HAP-1 (cell line): ENCODE data around the gene SORBS1.

ENCODE experiments used
- DNase-seq, 2 experiments: peaks; one replicate each; pipeline ENCODE4 v3.0.0-alpha.2; 2016 to 2020; ENCODE audit warnings: low spot score in 2 of 2
- H3K27me3 ChIP-seq: fragments of 250-450 bp; sonication (Bioruptor Pico); 2 replicates; pipeline ENCODE4 v1.5.1; 2020; ENCODE audit warnings: low read depth, mild to moderate bottlenecking, moderate library complexity
- H3K36me3 ChIP-seq: fragments of 250-450 bp; sonication (Bioruptor Pico); replicated peaks from 2 replicates; pipeline ENCODE4 v1.5.1; 2020; ENCODE audit warnings: mild to moderate bottlenecking
- H3K4me1 ChIP-seq: fragments of 250-450 bp; sonication (Bioruptor Pico); 2 replicates; pipeline ENCODE4 v1.5.1; 2020; ENCODE audit warnings: mild to moderate bottlenecking
- H3K4me3 ChIP-seq: fragments of 250-450 bp; sonication (Bioruptor Pico); 2 replicates; pipeline ENCODE4 v1.5.1; 2020; ENCODE audit warnings: mild to moderate bottlenecking, moderate library complexity
- H3K9me3 ChIP-seq: fragments of 250-450 bp; sonication (Bioruptor Pico); 2 replicates; pipeline ENCODE4 v1.5.1; 2020; ENCODE audit warnings: mild to moderate bottlenecking, moderate library complexity
- in situ Hi-C: fragments of 300-500 bp; cut with MboI; formaldehyde crosslinking; loops from 3 replicates; pipeline ENCODE4 v1.14.3; 2020; ENCODE audit warnings: low sequenced_read_pairs, inconsistent platforms, mixed read lengths

Gene SORBS1

DNA sequence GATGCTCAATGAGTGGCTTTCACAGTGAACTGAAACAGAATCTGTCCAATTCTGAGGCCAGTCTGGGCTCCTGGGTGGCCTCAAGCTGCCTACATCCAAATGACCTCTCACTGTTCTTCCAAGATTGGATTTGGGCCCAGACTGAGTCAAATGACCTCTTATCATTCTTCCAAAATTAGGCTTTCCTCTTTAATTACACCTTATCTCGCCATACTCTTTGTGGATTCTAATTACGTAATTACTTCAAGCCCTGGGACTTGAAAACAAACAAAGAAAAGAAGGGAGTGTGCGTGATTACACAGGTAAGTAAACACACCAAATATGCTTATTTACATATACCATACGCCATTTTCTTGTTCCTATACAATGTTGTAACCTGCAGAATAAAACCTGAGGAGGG lies 18.8 kb downstream of the SORBS1 start:
- DNase-seq: no peak
- H3K9me3 ChIP-seq: no peaks in the 10 kb centered on the region
- no peaks in the 10 kb centered on the region for H3K27me3 ChIP-seq
- H3K4me1 ChIP-seq: no peaks in the 10 kb centered on the region
- H3K36me3 ChIP-seq: no peaks in the 10 kb centered on the region
- in situ Hi-C loops: no loop called here
- H3K4me3 ChIP-seq: no peak overlapping the region

DNA sequence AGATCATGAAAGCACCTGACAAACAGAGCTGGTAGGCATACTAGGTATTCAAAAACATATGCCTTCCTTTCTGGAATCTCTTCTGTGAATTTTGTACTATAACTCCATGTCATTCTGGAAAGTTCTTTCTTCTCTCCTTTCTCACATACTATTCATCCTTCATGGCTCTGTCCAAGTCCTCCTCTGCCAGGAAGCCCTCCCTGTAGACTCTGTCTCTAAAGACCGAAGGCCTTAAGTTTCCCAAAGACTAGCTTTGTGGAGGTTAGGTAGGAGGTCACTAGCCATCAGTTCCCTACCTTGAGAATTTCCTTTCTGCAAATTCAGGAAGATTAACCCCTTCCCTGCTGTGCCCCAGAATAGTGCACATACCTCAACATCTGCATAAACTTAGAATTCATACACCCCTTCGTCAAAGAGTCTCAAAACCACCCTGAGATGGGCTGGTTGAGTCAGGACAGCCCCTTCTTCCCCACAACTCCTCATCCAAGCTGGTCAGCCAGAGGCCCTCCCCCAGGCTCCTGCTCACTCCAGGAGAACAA lies 20.6 kb downstream of the SORBS1 start:
- H3K36me3 ChIP-seq: no peaks in the 10 kb centered on the region
- DNase-seq: no peak
- no peaks in the 10 kb centered on the region for H3K9me3 ChIP-seq
- H3K27me3 ChIP-seq: no peaks in the 10 kb centered on the region
- in situ Hi-C loops: no loop called here
- peaks cover 10% of the 10 kb centered on the region for H3K4me1 ChIP-seq
- no peak overlapping the region for H3K4me3 ChIP-seq

- in situ Hi-C loops: no loop called here
These were observed 21.4 kb downstream of the SORBS1 start for GRCh38 chr10:95539560-95540284.

GRCh38 chr10:95538412-95538811 lies 22.8 kb downstream of the SORBS1 start:
- Histone ChIP-seq H3K27me3 (no peaks in the 10 kb centered on the region), H3K4me1 (peaks cover 11% of the 10 kb centered on the region), H3K9me3 (no peaks in the 10 kb centered on the region), H3K36me3 (no peaks in the 10 kb centered on the region), H3K4me3 (no peak overlapping the region)
- DNase-seq: no peak
- in situ Hi-C loops: no loop called here

More at GRCh38 chr10:95539560-95540284, 21.4 kb downstream of the SORBS1 start:
- Histone ChIP-seq H3K9me3 (no peaks in the 10 kb centered on the region), H3K4me1 (peaks cover 11% of the 10 kb centered on the region), H3K27me3 (no peaks in the 10 kb centered on the region), H3K4me3 (no peak overlapping the region), H3K36me3 (no peaks in the 10 kb centered on the region)
- DNase-seq: peak in 1 of 2 experiments; percentile 17

DNA sequence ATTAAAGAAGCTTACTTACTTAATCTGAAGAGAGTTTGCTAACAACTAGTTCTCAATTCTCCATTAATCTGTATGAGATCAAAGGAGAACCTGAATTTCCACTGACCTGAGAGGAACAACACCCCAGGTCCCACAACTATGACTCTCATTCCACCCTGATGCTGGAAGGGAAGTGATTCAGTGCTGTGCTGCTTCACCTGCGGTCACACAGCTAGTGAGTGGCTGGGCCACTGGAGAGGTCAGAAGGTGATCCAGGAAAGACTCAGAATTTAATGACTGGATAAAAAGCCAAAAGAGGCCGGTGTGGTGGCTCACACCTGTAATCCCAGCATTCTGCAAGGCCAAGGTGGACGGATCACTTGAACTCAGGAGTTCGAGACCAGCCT lies 23.6 kb downstream of the SORBS1 start:
- peaks cover 11% of the 10 kb centered on the region for H3K4me1 ChIP-seq
- no peak overlapping the region for H3K4me3 ChIP-seq
- no peaks in the 10 kb centered on the region for H3K27me3 ChIP-seq
- no peak for DNase-seq
- no peaks in the 10 kb centered on the region for H3K9me3 ChIP-seq
- in situ Hi-C loops: no loop called here
- H3K36me3 ChIP-seq: no peaks in the 10 kb centered on the region

DNA sequence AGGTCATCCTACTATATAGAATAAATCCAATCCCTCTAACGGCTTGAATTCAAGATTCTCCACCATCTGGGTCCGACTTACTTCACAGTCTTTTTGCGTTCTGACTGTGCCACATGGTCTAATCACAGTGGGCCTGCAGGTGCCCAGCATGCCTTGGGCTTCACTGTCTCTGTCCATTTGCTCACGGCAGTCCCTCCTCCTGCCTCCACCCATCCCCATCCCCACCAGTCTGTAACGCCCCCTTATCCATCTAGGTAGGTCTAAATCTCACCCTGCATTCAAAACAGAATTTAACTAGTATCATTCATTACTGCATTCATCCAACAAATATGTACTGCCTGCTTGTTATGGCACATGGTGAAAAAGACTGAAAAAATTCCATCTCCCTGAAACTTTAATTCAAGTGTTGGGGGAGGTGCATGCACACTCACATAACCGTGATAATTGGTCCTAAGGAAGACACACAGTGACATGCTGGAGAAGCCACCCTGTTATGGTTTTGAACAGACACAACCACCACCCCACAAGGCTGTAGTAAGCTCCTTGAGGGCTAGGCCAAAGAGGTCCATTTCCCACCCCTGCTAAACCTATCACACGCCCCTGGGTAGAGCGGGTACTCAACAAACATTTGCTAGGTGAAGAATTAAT lies 24.2 kb downstream of the SORBS1 start:
- H3K4me1 ChIP-seq: peaks cover 11% of the 10 kb centered on the region

GRCh38 chr10:95536017-95536416 lies 25.2 kb downstream of the SORBS1 start:
- in situ Hi-C loops: no loop called here
- peak; percentile 36 to 60 for DNase-seq
- H3K27me3 ChIP-seq: no peaks in the 10 kb centered on the region
- peaks cover 11% of the 10 kb centered on the region for H3K4me1 ChIP-seq
- H3K4me3 ChIP-seq: no peak overlapping the region
- H3K36me3 ChIP-seq: no peaks in the 10 kb centered on the region
- H3K9me3 ChIP-seq: no peaks in the 10 kb centered on the region

More for the DNA sequence above, 24.2 kb downstream of the SORBS1 start:
- no peaks in the 10 kb centered on the region for H3K27me3 ChIP-seq
- no peak for DNase-seq
- H3K36me3 ChIP-seq: no peaks in the 10 kb centered on the region
- in situ Hi-C loops: no loop called here
- no peaks in the 10 kb centered on the region for H3K9me3 ChIP-seq
- H3K4me3 ChIP-seq: no peak overlapping the region

GRCh38 chr10:95535526-95535925 lies 25.6 kb downstream of the SORBS1 start:
- Histone ChIP-seq H3K4me3 (no peak overlapping the region), H3K4me1 (peaks cover 11% of the 10 kb centered on the region), H3K36me3 (no peaks in the 10 kb centered on the region), H3K27me3 (no peaks in the 10 kb centered on the region), H3K9me3 (no peaks in the 10 kb centered on the region)
- in situ Hi-C loops: no loop called here
- no peak for DNase-seq

- Histone ChIP-seq H3K4me3 (no peak overlapping the region), H3K27me3 (no peaks in the 10 kb centered on the region), H3K9me3 (no peaks in the 10 kb centered on the region), H3K36me3 (no peaks in the 10 kb centered on the region), H3K4me1 (peaks cover 11% of the 10 kb centered on the region)
- in situ Hi-C loops: no loop called here
- no peak for DNase-seq
These were observed 27.6 kb downstream of the SORBS1 start for GRCh38 chr10:95533590-95533989.

DNA sequence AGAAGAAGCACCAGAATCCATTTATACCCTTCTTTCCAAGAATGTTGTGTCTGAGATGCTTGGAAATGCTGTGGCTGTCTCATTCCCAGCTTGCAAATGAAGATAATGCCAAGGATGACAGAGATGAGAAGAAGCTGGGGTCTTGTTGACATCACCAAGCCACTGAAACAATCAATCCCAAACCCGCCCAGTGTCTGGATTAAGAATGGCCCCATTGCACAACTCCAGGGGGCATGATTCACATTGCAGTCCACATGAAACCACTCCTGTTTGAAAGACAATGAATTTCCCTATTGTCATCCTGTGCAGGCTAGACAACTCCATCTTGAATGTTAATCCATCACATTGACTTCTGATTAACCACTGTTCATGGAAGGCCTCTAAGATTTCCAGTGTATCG lies 28.6 kb downstream of the SORBS1 start:
- H3K36me3 ChIP-seq: no peaks in the 10 kb centered on the region
- in situ Hi-C loops: no loop called here
- H3K4me3 ChIP-seq: no peak overlapping the region
- H3K4me1 ChIP-seq: peaks cover 11% of the 10 kb centered on the region
- no peaks in the 10 kb centered on the region for H3K27me3 ChIP-seq
- DNase-seq: no peak
- no peaks in the 10 kb centered on the region for H3K9me3 ChIP-seq

- no peaks in the 10 kb centered on the region for H3K36me3 ChIP-seq
These were observed 29.2 kb downstream of the SORBS1 start for GRCh38 chr10:95531994-95532399.

DNA sequence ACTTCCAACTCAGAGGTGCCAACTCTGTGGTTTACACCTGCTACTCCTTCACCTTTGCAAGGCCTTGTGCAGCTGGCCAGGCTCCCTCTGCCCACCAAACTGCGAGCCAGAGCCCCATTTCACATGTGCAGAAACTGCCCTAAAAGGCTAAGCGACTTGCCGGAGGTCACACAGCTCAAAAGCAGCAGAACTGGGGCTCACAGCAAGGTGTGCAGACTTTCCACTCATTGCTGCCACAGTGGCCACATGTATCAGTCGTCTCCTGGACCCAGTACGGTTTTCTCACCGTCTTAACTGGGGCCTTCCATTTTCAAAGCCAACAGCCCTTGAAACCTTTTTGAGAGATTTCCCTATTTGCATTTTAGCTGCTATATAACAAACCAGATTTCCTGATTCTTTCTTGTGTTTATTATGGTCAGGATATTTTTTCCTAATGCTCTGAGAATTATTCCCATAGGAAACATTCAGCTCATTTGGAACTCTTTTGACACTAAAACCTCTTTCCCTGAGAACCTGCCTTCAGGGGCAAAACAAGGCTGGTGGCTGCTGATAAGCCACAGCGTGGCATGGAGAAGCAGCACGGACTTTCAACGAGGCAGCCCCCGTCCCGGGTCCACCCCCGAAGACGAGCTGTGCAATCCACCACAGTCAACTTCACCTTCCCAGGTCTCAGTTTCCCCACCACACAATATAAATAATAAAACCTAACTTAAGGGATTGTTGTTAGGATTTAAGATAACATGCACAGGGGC lies 29.9 kb downstream of the SORBS1 start:
- peaks cover 8% of the 10 kb centered on the region for H3K4me1 ChIP-seq

More at GRCh38 chr10:95531994-95532399, 29.2 kb downstream of the SORBS1 start:
- Histone ChIP-seq H3K27me3 (no peaks in the 10 kb centered on the region), H3K4me3 (no peak overlapping the region), H3K9me3 (no peaks in the 10 kb centered on the region), H3K4me1 (peaks cover 11% of the 10 kb centered on the region)
- no peak for DNase-seq
- in situ Hi-C loops: no loop called here

GRCh38 chr10:95530561-95530960 lies 30.6 kb downstream of the SORBS1 start:
- DNase-seq: no peak
- Histone ChIP-seq H3K9me3 (no peaks in the 10 kb centered on the region), H3K4me3 (no peak overlapping the region), H3K4me1 (peaks cover under 1% of the 10 kb centered on the region), H3K36me3 (no peaks in the 10 kb centered on the region), H3K27me3 (no peaks in the 10 kb centered on the region)
- in situ Hi-C loops: no loop called here

More for the DNA sequence above, 29.9 kb downstream of the SORBS1 start:
- DNase-seq: no peak
- H3K9me3 ChIP-seq: no peaks in the 10 kb centered on the region
- H3K36me3 ChIP-seq: no peaks in the 10 kb centered on the region
- no peaks in the 10 kb centered on the region for H3K27me3 ChIP-seq
- in situ Hi-C loops: no loop called here
- H3K4me3 ChIP-seq: no peak overlapping the region

DNA sequence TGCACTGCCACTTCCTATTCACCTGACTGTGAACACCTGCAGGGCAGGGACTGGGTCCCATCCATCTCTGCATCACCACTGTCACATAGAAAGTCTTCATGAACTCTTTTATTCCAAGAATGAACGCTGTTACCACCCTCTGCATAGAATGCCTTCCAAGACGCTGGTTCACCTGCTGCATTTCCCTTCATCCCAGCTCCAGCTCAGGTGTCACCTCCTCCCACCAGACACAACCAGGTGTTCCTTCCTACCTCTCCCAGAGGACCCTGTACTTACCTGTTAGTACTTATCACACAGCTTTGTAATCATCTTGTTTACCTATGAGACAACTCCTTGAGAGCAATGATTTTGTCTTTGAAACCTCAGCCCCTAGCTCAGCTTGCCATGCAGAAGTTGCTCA lies 31.1 kb downstream of the SORBS1 start:
- no peaks in the 10 kb centered on the region for H3K27me3 ChIP-seq
- in situ Hi-C loops: no loop called here

More for the DNA sequence above, 31.1 kb downstream of the SORBS1 start:
- Histone ChIP-seq H3K36me3 (no peaks in the 10 kb centered on the region), H3K4me1 (no peaks in the 10 kb centered on the region), H3K9me3 (no peaks in the 10 kb centered on the region), H3K4me3 (no peak overlapping the region)
- DNase-seq: no peak
